Measurements from ENCODE around the gene AGBL4.

The AGBL4 gene

GRCh38 chr1:48677306-48678287 is 1346.2 kb downstream of the AGBL4 start:
- intact Hi-C loops (cut with DNase I): loop anchor here (2.0 kb wide), 1 partner anchor 139 kb away; no protein-coding TSS in a partner anchor
- DNase-seq: peak; percentile 30 to 95 (median 70)

DNA sequence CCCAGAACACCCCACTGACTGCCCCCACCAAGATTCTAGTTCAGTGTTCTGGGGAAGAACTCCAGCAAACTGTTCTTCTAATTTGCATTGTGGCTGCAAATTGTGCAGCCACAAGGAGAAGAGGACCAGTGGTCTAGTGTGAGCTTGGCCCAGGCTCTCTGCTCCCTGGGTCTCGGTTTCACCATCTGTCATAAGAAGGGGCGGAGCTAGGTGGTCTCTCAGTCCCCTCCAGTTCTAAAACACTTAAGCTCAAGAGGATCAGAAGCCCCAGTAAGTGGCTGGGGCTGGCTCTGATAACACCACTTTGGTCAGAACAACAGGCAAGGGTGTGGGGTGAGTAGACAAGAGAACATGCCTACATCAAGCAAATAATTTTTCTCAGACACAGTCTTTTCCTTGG is 1346.9 kb downstream of the AGBL4 start:
- intact Hi-C loops (cut with DNase I): loop anchor here (2.0 kb wide), 1 partner anchor 140 kb away; no protein-coding TSS in a partner anchor
- no peak for DNase-seq

DNA sequence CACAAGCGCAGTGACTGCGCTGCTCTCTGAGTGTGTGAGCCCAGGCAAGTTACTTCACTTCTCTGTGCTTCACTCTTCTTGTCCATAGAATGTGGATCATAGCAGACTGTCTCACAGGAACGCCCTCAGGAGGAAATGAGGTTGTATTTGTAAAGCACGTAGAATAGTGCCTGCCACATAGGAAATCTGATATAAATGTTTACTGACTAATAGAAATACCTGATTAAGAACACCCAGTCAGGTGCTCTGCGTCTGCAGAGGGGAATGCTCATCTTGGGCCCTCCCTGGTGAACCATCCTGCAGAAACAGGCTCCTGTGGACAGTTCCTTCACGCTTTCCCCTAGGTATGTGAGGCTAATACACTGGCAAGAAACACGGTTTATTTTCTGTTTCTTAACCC is 1347.4 kb downstream of the AGBL4 start:
- intact Hi-C loops (cut with DNase I): loop anchor here (2.0 kb wide), 1 partner anchor 140 kb away; no protein-coding TSS in a partner anchor
- DNase-seq: no peak

DNA sequence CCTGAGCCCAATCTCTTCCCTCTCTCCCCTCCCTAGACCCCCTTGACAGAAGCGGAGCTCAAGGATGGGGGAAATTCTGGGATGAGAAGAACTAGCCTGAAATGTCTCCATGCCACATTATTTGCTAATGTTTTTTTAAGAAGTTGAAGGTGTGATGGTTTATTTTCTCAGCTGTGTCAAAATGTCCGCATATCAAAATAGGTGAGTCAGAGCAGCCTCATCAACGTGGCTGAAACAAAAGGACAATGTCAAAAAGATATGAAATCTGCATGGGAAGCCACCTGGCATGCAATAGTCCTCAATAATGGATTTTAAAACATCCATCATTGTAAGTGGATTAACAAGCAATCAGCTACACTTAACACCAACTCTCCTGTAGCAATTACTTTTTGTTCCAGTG is 1348.5 kb downstream of the AGBL4 start:
- intact Hi-C loops (cut with DNase I): no loop called here
- no peak for DNase-seq

- intact Hi-C loops (cut with DNase I): no loop called here
- DNase-seq: no peak
These were observed 1349.1 kb downstream of the AGBL4 start for GRCh38 chr1:48674641-48675040.

- DNase-seq: no peak
- intact Hi-C loops (cut with DNase I): no loop called here
These were observed 1350.2 kb downstream of the AGBL4 start for GRCh38 chr1:48673332-48674105.

- DNase-seq: no peak
- intact Hi-C loops (cut with DNase I): no loop called here
These were observed 1352.2 kb downstream of the AGBL4 start for GRCh38 chr1:48671578-48671977.

DNA sequence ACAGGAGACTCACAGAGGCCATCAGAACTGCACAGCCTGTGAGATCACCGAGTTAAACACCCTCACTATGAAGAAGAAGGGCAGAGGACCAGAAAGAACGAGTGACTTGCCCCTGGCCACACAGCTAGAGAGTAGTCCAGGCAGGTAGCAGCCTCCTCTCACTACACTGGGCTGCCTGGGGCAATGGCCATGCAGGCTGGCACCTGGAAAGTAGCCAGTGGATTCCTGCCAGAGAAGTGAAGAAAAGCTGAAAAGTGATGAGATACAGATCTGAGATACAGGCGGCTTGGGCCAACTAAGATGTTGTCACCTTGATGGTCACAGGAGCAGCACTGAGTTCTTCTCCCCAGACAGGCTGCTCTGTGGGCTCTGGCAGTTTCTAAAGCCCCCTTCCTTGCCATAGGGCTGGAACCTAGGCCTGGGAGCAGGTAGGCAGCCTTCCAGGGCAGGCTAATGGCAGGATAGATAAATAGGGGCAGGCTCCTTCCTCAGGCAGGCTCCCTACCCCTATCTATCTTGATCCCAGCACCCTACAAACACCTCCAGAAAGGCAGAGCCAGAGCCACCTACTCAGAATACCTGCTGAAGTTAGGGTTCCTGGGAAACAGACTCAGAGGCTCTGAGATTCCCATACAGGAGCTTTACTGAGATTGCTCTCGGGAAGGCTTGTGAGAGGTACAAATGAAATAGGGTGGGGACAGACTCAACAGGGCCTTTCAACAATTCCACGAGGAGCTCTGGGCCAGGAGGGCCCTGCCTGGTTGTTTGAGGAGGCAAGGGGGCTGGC is 1353.3 kb downstream of the AGBL4 start:
- intact Hi-C loops (cut with DNase I): no loop called here
- DNase-seq: peak in 1 of 10 donors; percentile 79

DNA sequence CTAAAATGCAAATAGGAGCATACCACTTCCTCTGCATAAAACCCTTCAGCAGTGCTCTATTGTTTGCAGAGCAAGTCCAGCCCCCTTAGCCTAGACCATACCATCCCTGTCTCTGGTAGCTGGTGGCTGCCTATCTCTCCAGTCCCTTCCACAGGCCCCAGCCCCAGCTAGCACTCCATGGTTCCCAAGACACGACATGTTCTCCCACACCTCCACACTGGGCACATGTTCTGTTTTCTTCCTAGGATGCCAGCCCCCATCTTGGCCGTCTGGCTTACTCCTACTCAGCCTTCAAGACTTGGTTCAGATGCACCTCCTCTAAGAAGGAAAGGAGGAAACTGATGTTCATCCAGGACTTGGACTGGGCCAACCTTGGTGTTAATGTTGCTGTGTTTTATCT is 1355.4 kb downstream of the AGBL4 start:
- intact Hi-C loops (cut with DNase I): no loop called here

GRCh38 chr1:48667782-48668181 is 1356.0 kb downstream of the AGBL4 start:
- no peak for DNase-seq
- intact Hi-C loops (cut with DNase I): no loop called here

More for the DNA sequence above, 1355.4 kb downstream of the AGBL4 start:
- peak in 7 of 10 donors; percentile 32 to 93 (median 67) for DNase-seq

DNA sequence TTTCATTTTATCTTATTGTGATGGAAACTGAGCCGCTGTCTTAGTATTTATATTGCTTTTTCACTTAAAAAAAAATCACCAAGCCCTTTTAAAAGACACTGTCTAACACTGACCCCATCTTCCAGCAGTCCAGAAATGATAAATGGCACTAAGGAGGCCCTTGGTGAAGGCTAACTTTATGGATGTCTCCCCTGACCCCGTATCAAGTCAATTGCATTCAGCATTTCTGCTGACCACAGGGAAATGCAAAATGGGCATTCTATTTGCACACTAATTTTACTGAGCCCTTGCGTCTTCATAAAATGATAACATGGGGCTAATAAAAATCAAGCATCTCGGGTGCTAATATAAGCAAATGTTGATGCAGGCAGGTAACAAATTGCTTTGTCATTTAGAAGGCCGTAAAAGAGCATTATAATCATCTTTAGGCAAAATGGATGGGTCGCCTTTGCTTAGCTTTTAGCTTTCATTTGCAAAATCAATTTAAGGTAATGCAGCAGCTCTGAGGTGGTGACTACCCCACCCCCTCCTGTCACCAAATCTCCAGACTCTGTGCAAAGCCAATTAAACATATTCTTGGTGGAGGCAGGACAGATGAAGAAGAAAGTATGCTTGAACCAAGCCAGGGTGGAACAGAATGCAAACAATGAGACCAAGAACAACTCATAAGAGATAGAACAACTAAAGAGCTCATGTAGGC is 1357.9 kb downstream of the AGBL4 start:
- no peak for DNase-seq
- intact Hi-C loops (cut with DNase I): no loop called here

- no peak for DNase-seq
- intact Hi-C loops (cut with DNase I): no loop called here
These were observed 1361.9 kb downstream of the AGBL4 start for GRCh38 chr1:48661726-48662463.

GRCh38 chr1:48659801-48660200 is 1364.0 kb downstream of the AGBL4 start:
- no peak for DNase-seq
- intact Hi-C loops (cut with DNase I): no loop called here

GRCh38 chr1:48657413-48657812 is 1366.3 kb downstream of the AGBL4 start:
- intact Hi-C loops (cut with DNase I): no loop called here
- no peak for DNase-seq

- intact Hi-C loops (cut with DNase I): no loop called here
- peak in 4 of 10 donors; percentile 24 to 82 (median 52) for DNase-seq
These were observed 1369.0 kb downstream of the AGBL4 start for GRCh38 chr1:48654606-48655210.

GRCh38 chr1:48652334-48652733 is 1371.4 kb downstream of the AGBL4 start:
- intact Hi-C loops (cut with DNase I): no loop called here
- no peak for DNase-seq

- intact Hi-C loops (cut with DNase I): no loop called here
- DNase-seq: no peak
These were observed 1373.9 kb downstream of the AGBL4 start for GRCh38 chr1:48649880-48650279.

- intact Hi-C loops (cut with DNase I): no loop called here
- DNase-seq: no peak
These were observed 1377.9 kb downstream of the AGBL4 start for GRCh38 chr1:48645883-48646282.

Measured in posterior cingulate gyrus (tissue), 11 donors.